Suppressor macrophage (primary cell): ENCODE results near the gene CAMK2D.
"Not testable (repeated sequence)": the region's sequence is repeated elsewhere in the genome, so short reads cannot be mapped to it uniquely, and the experiment has no call there.

Source experiments
- DNase-seq, 4 experiments: peaks; one replicate each; pipeline ENCODE4 v3.0.0-alpha.2; 2020 to 2022
- total RNA-seq, 17 experiments: gene quantifications; one replicate each; lab custom pipeline; 2026; ENCODE audit warnings: mixed read lengths in 6 of 17, inconsistent platforms in 3 of 17; lab: John Stamatoyannopoulos, UW

The CAMK2D gene
- 17.3 to 85.9 (median 50.4) reads per million in 17 experiments for total RNA-seq

DNA sequence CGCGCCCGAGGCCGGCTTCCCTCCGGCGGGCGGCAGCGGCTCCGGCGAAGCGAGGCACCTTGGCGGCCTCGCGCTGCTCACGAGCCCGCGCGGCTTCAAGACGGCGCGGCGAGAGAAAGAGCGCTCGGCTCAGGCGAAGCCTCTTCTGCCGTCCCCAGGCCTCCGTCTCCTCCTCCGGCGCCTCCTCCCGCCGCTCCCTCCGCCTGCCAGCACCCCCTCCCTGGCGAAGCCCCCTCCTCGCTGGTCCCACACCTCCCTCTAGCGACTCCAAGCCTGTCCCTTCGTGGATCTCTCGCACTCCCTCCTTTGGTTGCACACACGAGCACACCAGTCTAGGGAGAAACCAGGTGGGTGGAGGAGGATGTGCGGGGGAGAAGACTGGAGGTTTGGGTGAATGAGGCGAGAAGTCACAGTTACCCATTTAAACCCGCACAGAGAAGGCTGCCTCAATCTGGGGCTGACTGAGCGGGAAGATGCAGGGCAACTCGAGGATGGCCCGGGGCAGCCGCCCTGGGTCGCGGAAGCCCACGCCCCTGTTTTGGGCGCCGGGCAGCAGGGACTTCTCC is at the start of gene CAMK2D:
Gene CAMK2D, minus strand, starts transcription at position 119 of the 566 bp plus-strand sequence. CDS start 670 bp downstream, outside the sequence.
- DNase-seq: peak in 2 of 4 experiments; percentile 57 to 86

DNA sequence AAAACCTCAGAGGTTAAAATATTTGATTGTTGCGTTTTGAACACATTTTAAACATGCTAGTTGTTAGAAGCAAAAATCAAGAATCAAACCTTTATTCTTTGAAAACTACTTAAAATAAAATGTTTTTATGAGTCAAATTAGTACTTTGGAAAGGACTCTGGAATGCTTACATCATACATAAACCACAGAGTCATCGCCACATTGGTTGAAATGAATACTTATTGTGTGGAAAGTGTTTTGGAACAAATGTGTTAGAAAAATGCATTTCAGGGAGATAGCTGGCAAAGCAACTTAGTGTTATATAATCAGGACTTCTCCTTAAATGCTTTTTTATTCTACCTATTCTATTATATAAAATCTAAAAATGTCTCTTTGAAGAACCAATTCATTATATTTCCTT is 49.4 kb upstream of the CAMK2D start:
- DNase-seq: peak in 1 of 4 experiments; percentile 10

DNA sequence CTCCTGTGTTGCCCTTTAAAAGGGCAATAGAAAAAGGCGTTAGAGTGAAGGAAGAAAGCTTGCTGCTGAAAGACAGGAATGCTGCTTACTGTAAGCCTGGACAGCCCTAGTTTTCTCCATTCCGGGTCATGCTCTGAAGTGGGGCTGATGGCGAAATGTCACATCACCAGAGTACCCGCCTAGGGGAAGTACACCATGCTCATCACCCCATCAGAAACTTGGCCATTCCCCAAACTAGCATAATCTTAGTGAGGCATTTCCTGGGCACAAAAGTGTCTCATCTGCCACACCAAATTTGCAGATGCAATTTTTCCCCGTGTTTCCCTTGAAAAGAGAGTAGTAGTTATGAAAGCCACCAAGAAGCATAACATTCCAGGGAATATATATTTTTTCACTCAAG is 47.8 kb upstream of the CAMK2D start:
- DNase-seq: peak; percentile 84 to 93 (median 89)

DNA sequence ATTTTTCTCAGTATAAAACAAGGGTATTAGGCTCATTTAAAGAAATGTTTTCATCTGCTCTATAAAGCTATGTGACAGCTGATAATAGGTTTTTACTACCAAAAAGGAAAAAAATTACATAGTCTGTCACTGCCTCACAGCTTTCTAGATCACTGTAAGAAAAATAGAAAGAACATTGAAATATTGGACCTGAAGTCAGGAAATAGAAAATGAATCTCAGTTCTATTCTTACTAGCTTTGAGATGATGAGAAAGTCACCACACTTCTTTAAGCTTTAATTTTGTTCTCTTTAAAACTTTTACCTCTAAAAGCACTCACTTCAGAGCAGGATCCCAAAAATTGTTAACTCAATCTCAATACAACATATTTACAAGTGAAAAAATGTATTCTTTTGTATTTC is 45.3 kb upstream of the CAMK2D start:
- DNase-seq: no peak

DNA sequence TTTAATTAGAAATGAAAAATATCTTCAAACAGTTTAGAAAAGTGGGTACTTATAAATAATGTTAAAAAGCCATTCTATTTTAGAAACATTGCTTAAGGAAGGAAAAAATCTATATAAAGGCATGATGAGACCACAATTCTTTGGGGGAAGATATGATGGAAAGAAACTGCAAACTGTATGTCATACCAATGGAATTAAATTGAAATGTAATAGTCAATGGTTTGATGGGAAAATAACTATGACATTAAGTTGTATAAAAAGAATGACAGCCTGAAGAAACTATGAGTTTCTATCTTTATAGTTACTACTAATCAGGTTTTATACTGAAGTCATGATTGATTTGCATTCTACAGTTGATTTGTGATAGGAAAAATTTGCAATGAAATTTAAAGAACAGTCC is 40.3 kb upstream of the CAMK2D start:
- DNase-seq: no peak

DNA sequence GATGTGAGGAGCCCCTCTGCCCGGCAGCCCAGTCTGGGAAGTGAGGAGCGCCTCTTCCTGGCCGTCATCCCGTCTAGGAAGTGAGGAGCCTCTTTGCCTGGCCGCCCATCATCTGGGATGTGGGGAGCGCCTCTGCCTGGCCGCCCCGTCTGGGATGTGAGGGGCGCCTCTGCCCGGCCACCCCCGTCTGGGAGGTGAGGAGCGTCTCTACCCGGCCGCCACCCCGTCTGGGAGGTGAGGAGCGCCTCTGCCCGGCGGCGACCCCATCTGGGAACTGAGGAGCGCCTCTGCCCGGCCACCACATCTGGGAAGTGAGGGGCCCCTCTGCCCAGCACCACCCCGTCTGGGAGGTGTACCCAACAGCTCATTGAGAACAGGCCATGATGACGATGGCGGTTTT is 34.8 kb upstream of the CAMK2D start:
- not testable (repeated sequence) for DNase-seq

DNA sequence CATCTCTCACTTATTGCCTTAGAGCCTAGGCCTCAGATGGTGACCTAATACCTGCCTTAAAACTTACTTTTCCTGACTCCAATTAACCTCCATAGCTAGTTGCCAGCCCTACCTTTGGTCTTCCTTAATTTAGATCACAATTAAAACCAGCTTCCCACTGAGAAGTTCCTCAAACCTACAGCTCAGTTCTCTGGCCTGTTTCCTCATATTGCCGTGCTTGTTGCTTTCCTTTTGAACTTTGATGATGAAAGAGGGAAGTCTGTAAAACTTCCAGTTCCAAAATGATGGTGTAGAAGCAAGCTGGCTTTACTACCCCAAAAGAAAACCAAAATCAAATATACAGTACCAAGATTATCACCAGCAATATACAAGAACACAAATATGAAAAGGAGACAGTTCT is 28.9 kb upstream of the CAMK2D start:
- DNase-seq: peak; percentile 68 to 91 (median 82)

DNA sequence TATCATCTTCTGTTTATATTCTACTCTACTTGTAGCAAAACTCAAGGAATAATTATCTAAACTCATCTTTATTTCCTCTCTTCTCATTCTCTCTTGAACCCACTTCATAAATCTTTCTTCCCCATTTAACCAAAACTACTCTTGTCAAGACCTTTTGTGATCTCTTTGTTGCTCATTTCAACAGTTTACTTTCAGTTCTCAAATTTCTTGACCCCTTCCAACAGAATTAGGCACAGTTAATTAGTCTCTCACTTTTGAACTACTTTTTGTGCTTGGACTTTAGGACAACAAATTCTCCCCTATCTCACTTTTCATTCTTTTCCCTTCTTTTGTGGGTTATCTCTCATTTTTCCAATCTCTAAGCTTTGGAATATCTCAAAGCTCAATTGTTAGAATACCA is 27.4 kb upstream of the CAMK2D start:
- DNase-seq: peak in 2 of 4 experiments; percentile 30 to 57

DNA sequence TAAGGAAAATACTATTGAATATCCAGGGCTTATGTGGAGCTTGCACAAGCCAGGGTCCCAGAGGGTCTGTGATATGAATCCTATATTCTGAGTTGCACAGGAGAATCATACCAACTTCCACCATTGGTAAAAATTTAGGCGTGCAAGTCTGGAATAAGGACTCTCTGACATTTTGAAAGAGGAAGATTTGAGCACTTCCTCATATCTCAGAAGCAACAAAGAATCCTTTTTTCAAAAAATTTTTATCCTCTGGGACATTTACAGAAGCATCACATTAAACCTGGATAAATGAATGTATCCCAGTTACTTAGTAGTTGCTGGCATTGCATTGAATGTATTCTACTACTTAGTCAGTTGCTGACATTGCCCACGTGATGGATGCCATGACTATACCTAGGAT is 24.2 kb upstream of the CAMK2D start:
- peak; percentile 10 to 62 (median 32) for DNase-seq

DNA sequence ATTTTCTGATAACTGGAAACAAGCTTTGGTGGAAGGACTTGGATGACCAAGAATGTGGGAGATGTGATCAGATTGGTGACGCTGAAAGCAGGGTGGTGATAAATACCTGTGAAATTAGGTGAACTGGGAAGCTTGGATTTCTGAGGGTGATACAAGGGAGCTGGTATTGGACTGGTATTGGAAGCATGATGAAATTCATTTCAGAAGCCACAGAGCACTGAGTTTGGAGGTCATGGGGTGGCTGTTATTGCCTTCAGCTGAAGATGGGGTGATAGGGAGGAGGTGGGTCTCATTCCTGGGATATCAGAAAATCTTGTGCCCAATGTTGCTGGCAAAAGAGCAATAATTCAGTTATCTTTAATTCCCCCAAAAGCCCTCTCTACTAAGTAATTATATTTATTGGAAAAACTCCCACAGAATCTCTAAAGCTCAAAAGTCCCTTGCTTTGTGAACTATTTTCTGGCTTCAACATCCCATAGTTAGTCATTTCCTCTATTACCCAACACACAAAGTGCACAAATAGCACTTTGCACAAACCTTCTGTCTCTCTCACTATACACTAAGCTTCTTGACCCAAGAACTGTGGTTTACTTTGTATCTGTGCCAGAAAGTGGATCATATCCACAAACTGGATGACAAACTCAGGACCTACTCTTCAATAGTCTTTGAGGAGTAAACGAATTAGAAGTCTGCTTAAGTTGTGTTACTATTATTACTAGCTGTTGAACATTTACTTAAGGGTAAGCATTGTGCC is 23.1 kb upstream of the CAMK2D start:
- DNase-seq: peak; percentile 55 to 91 (median 76)

DNA sequence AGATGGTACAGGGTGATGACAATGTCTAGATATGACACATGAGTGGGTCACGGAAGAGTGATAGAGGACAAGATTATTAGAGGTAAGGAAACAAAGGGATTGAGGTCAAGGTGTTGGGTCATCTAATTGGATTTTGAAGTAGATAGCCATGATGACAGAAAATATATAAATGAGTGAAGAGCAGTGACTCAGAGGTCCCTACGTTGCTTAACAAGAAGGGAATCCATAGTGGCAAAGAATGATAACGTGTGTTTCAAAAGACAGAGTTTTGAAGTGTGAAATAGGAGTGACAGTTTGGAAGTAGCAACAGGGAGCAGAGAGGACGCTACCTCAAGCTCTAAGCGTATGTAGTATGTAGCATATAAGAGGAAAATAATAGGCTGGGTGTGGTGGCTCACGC is 22.2 kb upstream of the CAMK2D start:
- peak in 1 of 4 experiments; percentile 6 for DNase-seq

DNA sequence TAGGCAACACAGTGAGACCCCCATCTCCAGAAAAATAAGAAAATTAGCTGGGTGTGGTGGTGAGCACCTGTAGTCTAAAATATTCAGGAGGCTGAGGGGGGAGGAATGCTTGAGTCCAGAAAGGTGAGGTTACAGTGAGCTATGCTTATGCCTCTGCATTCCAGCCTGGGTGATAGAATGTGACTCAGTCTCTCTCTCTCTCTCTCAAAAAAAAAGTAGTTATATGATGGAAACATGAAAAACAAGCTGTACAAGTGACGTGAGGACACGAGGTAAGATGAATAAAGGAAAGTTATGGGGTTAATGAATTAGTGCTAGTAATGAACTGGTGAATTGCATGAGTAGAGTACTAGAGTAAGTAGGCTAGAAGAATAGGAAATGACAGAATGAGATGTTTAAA is 21.8 kb upstream of the CAMK2D start:
- DNase-seq: no peak

DNA sequence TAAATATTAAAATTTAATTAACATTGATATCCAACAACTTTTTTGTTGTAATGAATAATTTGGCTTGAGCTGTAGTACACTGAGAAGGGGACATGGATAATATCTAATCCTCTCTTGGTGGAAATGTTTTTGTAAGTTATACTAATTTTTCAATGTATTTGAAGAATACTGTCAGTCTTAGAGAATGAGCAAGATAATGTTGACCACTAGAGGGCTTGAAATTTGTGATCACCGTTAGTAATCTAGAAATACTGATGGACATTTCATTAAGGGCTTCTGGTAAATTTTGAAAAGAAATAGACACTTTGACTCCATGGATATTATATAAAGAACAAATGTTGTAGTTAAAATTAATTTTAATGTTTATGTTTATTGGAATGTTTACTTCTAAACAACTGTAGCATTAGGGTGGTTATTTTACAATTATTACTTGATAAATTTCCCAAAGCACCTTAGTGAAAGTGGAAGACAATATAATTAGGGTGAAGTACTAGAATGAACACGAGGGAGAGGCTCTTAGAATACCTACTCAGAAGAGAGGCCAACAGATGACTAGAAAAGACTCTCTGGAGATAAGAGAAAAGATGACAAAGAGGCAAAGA is 20.0 kb upstream of the CAMK2D start:
- DNase-seq: peak; percentile 21 to 83 (median 44)

DNA sequence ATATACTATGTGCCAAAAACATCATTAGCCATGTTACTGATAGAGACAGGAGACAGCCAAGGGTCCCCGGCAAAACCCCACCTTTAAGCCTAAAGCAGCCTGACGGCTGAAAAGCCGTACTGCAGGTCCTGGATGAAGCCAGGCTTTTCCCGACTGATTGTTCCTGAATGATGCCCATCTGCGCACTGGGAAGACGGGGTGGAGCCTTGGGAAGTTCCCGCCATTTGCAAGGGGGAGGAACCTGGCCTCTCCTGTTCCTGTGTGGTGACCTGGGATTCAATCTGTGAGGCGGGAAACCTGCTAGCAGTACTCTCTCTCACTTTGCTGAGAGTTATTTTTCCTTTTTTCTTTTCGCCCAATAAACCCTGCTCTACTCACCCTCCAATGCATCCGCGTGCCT is 15.1 kb upstream of the CAMK2D start:
- DNase-seq: no peak

DNA sequence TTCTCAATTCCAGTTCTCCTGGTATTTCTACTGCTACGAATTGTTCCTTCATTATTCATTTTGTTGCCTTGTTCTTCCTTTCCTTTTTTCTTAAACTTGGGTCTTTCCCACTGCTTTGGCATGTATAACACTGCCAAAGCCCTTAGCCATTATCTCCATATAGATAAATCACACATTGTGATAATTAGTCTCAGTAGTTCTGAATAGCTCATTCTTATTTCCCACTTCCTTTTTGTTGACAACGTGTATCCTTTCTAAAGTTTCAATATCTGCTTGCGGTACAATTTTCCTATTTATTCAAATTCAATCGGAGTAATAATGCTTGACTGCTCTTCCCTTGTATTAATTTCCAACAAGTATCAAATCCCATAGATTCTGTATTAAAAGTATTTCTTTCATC is 14.5 kb upstream of the CAMK2D start:
- no peak for DNase-seq

DNA sequence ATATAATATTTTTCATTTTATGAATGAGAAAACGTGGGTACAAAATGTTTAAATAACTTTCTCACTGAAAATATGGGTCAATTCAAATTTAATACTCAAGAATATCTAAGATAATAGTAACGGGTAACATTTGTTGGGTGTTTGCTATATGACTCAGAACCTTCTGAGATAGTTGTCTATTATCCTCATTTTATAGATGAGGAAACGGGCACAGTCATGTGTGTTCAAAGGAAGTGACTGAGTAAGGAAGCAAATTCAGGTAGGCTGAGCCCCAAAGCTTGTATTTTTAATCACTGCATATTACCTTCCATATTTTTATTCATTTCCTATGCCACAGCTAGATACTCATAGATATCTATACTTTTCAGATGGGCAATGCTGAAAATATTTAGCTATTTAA is 12.2 kb upstream of the CAMK2D start:
- peak in 2 of 4 experiments; percentile 41 to 50 for DNase-seq

DNA sequence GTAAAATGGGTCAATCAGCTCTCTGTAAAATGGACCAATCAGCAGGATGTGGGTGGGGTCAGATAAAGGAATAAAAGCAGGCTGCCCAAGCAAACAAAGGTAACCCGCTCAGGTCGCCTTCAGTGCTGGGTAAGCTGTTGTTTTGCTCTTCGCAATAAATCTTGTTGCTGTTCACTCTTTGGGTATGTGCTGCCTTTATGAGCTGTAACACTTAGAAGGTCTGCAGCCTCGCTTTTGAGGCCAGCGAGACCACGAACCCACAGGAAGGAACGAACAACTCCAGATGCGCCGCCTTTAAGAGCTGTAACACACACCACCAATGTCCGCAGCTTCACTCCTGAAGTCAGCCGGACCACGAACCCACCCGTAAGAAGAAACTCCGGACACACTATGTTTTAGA is 11.5 kb upstream of the CAMK2D start:
- no peak for DNase-seq

DNA sequence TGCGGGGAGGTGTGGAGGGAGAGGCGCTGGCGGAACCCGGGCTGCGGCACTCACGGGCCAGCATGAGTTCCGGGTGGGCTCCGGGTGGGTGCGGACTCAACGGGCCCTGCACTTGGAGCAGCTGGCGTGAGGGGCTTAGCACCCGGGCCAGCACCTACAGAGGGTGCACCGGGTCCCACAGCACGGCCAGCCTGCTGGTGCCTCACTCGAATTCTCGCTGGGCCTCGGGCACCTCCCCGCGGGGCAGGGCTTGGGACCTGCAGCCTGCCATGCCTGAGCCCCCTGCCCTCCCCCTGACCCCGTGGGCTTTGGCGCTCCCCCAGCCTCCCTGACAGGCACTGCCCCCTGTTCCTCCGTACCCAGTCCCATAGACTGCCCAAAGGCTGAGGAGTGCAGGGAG is 10.8 kb upstream of the CAMK2D start:
- no peak for DNase-seq

DNA sequence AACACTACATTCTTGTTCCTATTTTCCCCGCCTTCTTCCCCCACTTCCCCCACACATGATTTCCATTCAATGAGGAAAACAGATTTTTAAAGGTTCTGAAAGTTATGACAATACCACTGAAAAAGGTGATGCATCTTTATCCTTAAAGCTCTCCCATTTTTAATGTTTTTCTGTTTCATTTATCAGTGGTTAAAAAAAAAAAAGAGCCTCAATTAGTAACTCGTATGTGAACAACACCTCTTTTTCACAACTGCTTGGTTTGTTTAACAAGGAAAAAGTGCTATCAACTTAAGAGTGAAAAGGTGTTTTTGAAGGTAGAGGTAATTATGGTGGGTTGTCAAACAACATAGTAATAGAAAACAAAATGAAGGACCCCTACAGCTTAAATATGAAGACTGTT is 8.2 kb upstream of the CAMK2D start:
- DNase-seq: no peak

DNA sequence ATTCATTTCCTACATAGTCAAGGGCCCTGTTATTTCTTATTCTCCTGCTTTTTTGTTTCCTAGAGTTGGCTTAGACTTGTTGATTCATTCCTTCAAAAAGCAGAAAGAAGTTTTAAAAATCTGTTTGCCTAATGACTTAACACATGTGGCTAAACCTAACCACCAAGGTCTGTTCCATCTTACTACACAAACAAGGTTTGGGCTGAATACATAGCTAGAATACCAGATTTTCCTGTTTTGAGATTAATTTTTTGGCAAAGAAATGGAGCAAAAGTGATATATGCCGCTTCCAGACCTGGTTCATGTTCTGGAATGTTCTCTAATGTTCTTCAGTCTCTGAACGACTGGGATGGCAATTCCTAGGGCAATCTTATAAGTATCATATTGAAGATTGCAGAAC is 7.4 kb upstream of the CAMK2D start:
- DNase-seq: no peak

DNA sequence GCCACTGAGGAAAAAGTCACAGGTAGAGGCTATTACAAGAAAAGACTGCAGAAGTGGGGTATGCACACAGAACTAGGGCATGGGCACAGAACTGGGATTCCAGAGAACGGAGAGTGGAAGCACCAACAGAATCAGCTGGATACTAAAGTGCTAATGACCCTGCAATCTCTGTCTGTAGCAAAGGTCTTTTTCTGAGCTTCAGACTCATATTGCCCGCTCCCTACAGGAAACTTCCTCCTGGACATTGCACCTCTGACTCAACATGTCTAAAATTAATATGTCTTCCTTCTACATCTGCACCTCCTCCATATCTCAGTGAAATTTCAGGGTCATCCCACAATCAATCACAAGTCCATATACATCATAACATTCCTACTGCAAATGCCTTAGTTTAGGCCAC is 5.3 kb upstream of the CAMK2D start:
- peak in 1 of 4 experiments; percentile 2 for DNase-seq

DNA sequence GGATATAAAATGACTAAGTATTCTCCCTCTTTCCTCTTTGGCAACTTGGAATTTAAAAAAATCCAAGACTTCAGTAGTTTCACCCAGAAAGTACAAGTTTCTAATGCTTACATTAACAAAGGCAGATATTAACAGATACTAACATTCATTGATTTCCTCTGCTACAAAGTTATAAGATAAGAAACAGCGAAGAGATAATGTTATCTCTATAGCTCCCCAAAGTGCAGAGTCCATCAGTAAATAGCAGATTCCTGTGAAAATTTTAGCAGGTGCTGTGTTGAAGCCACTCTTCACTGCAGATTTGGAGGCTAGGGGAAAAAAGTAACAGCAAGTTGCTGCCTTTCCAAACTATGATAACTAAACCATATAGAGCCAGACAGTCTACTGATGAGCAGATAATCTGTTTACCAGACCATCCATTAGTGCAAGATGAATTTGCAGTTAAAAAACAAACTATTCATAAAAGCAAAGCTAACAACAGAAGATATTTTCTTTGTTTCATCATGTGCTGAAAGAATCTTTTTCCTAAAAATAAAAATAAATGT is 3.3 kb upstream of the CAMK2D start:
- no peak for DNase-seq

DNA sequence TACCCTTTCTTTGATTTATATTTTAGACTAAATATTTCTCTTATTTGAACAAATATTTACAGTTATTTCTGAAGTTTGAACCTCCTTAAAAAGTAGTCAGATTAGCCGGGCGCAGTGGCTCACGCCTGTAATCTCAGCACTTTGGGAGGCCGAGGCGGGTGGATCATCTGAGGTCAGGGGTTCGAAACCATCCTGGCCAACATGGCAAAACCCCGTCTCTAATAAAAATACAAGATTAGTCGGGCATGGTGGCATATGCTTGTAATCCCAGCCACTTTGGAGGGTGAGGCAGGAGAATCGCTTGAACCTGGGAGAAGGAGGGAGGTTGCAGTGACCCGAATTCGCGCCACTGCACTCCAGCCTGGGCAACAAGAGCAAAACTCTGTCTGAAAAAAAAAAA is 2.4 kb upstream of the CAMK2D start:
- DNase-seq: not testable (repeated sequence)

DNA sequence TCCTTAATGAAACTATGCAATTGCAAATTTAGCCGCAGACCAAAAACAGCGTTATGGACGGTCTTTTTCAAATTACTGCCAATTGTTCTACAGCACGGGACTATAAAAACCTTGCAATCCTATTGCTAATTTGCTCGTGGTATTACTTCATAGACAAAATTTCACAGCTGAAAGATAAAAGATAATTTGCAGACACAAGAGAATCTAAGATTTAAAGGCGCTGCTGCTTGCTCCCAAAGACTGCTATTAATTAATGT is 1.4 kb upstream of the CAMK2D start:
- no peak for DNase-seq
